GM19467 (cell line): ENCODE data around the gene PGC.
A peak's percentile ranks its signal among the peaks of the same experiment; 100 is the strongest.

Source experiments
- ATAC-seq: cut with Tn5 transposase; IDR thresholded peaks from one replicate; pipeline ENCODE4 v1.9.1; 2021; ENCODE audit warnings: mild to moderate bottlenecking, moderate library complexity; ENCODE audit not compliant: unreplicated experiment

The PGC gene

DNA sequence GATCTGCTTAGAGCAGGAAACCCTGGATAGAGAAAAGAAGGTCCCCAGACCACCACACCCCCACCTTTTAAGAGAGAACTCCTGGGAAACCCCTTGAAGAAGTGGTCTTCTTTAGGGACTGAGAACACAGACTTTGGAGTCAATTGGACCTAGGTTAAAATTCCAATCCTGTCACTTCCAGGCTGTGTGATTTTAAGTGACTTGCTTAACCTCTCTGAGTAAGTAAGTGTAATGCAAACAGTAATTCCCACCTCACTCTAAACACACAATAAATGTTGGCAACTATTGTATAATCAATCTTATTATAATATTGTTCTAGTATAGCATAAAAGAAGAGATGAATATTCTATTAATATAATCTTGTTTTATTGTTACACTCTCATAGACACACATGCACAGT is 15.0 kb downstream of the PGC start:
- ATAC-seq: no peak

DNA sequence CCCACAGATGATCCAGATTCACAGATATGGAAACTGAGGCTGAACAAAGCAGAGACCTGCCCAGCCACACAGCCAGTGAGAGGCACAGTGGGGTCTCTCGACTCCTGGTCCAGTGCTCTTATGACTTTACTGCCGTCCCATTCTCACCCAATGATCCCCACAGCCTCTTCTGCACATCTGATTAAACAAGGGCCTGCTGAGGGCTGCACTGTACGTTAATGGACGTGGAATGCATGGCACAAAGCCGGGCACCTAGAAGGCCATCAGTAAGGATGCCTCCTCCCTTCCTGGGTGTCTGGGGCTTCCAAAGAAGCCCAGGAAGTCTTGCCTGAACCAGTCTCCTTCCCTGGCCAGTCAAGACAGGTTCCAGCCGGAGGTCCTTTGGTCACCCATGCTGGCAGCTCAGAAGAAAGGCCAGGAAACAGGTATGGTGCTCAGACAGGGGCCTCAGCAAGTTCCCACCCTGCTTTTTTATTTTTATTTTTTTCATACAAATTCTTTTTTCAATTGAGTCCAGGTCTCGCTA is 15.6 kb downstream of the PGC start:
- ATAC-seq: no peak

DNA sequence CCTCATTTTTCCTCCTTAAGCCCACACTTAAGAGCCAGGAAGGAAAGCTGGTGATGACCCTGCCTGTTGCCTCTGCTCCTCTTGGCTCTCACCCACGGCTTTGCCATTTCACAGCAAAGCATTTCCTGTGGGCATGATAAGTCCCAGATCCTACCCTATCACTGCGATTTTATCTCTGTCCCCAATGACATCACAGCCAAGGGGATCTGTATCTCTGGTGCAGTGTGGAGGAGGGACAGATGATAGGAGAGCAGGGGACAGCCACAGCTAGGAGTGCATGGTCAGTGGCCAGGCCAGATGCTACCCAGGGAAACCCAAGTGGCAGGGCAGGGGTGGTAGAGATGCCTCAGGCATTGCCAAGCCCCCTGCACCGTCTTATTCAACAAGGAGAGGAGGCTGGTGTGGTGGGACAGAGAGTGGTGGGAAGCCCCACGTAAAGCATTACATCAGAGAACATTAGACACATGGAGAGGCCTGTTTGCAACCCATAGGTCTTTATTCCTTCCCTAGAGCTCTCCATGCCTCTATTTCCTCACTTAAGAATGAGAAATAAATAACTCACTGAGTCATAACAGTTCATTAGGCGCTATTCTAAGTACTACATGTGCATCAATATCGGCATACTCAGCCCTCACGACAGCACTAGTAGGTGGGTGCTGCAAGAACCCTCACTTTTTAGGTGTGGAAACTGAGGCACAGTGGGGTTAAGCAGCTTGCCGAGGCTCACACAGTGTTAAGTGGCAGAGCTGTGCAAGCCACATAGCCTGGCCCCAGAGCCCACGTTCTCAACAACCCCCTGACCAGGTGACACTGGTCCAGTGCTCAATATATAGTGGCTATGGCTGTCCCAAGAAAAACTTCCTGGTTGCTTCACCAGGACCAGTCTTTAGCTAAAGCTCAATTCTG is 16.4 kb downstream of the PGC start:
- ATAC-seq: no peak

DNA sequence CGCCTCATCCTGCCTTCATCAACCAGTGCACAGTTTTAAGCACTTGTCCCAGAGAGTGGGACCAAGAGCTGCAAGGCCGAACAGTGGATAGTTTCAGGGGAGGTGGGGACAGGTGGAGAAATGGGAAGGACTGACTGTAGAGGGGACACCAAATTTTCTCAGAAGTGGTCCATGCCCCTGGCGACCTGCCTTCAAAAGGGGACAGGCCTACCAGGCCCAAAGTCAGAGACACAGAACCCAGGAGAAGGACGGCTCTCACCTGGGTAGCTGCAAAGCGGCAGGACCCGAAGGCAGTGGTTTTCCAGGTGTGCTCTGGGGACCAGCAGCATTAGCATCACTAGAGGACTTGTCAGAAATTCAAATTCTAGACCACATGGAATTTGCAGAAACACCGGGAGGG is 17.6 kb downstream of the PGC start:
- ATAC-seq: no peak

DNA sequence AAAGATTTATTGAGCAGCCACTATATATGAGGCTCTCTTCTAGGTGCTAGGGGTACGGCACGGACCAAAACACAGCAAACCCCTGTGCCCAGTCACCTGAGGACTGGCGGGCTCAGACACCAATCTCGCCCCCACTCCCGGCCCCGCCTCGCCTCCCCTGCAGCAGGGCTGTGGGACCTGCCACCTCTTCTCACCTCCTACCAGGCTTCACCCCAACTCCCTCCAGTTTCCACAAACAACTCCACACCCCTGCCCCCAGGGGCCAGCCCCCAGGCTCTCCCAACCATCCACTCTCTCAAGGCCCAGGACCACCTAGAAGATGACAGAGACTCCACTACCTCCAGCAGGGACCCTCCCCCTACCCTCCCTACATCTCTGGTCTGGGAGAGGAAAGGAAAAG is 18.2 kb downstream of the PGC start:
- no peak for ATAC-seq

DNA sequence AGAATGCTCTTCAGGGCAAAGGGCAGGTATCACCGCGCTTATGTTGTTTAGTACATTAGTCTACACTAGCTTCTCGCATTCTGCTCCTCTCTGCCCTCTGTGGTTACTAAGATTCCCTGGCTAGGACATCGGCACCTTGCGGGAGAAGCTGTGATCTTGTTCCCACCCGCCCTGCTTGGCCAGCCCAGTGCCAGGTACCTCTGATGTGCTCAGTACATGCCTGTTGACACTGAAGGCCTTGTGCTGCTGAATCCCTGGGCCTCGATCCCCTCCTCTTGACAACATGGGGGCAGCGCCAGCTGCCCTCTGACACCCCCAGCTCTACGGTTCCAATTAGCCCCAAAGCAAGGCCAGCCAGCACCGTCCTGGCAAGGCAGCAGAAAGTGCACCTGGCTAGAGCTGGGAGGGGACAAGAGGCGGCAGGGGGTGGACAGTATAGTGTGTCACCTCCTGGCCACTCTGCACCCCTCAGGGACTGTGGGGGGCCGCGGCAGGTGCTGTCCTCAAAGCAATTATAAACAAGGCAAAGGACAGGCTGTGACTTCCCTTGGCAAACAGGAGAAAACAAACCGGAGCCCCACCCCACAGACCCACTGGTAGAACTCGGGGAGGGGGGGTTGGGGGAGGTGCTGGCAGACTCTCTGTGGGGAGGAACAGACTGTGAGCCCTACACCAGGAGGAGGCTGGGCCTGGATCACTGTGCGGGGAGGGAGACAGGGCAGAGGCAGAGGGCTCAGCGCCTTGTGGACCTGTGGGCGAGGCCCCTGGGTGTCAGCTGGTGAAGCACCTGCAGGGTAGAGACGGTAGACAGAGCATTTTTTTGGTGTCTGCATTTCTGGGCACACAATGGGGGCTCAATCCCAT is 18.9 kb downstream of the PGC start:
- no peak for ATAC-seq

DNA sequence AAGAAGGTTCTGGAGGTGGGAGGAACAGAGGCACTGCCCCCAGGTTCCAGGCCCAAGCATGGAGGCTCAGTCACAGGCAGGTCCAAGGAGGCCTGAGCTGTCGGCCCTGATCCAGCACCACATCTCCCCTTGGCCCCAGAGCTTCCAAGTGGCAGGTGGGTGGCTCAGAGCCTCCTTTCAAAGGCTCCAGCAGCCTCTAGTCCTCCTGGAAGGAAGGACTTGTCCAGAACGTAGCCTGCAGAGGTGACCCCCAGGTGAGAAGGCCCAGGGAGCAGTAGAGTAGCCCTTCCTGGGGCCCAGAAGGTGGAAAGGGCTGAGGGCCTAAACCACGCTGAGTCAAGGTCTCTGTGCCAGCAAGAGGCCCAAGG is 19.5 kb downstream of the PGC start:
- no peak for ATAC-seq

DNA sequence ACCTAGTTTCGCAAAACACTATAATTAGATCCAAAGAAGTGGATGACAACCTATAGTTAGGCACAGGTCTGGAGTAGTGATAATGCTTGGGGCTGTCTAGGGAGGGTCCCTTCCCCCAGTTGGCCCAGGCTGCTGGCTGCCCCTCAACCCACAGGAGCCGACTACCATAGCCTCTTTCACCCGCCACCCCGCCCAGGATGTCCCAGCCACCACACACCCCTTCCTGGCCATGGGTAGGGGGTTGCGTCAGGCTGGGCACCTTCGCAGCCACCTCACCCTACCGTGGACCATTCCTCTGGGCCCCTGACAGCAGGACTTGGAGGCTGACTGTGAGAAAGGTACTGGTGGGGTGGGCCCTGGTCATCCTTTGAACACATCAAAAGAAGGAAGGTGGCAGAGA is 20.3 kb downstream of the PGC start:
- ATAC-seq: no peak

DNA sequence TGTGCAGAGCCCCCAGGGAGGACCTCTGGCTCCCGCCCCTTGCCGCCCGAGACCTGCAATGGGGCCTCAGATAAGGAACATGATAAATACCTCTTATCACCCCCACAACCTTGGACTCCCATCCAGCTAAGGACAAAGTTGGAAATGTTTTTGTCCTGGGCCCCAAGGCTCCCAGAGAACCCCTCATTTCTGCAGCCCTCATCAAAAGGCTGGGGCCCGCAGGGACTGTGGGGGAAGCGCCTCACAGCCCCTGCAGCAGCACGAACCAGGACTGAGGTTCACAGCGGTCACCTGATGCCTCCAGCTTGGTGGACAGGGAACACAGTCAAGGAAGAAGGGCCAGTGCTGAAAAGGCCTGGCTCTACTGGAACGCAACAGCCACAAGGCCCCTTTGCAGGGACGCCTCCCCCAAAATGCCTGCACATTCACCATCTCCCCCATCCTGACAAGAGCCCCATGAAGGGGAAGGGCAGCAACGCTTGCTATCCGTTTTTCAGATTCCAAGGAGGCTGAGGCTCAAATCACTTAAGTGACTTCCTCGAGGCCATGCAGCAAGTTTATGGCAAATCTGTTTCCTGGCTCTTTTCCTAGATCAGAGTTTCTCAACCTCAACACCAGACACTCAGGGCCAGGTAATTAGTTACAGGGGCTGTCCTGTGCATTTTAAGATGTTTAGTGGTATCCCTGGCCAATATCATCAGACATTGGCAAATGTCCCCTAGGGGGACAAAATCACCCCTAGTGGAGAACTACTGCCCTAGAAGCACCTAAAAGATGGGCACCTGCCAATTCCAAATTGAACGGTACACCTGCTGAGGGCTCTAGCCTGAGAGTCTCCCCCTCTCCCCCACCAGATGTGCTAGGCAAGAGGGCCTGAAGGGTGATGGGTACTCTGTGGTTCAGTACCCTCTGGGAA is 22.4 kb downstream of the PGC start:
- ATAC-seq: no peak

DNA sequence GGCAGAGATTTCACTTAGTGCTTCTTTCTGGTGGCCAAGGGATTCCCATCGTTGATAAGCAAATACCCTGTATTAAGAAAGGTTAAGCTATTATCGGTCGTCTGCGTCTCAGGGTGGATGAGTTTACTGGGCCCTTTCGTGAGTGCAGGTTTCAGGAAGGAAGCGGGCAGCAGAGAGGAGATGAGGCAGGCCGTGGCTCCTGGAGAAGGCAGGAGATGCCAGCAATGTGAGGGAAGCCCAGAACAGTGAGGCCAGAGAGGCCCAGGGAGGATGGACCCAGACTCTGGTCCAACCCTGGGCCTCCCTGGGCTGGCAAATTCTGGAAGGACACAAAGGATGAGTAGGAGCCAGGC is 23.0 kb downstream of the PGC start:
- ATAC-seq: no peak

DNA sequence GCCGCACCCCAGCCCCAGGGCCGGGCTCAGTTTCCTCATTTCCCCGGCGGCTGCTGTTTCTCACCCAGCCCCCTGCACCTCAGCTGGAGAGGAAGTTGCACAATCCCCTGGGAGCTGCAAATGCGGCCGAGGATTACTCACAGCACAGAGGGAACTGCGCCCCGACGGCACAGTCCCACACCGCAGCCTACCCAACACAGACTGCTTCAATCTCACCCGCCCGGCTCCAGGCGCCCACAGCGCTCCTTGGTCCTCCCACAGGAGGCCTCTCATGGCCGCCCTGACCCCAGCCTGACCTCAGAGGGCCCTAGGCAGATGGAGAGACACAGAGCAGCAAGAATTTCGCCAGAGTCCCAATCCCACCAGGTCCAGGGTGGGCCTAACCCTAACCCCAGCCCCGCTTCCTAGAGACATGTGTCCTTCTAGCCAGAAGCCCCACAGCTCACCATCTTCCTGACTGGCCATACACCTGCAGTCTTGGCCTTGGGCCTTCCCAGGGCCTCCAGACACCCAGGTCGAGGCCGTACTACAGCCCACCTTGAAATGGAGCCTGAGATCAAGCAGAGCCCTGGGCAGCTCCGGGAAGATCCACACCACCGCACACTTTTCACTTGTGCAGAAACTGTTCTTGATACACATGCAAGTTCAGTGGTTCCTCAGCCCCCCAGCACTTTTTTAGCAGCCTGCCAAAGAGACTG is 23.5 kb downstream of the PGC start:
- ATAC-seq: peak; percentile 60

DNA sequence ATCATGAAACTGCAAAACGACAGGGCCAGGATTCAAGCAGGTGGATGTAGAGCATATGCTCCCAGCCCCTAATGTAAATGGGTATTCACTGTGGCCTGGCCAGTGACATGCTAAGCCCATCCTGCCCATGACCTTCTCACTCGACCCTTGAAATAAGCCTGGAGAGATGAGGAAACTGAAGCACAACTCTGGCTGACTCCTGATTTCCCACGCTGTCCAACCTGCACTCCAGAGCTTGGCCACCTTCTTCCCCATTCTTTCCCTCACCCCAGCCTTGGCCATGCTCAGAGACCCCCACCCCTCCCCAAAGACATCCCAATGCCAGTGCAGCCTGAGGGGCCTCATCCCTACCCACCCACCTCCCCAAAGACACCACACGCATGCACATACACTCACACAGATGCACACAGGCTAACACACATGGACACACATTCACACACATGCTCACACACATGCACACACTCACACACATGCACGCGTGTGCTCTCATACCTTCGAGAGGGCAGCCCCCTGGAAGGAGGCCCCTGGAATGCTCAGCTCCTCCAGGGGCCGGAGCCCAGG is 24.1 kb downstream of the PGC start:
- peak; percentile 12 for ATAC-seq

DNA sequence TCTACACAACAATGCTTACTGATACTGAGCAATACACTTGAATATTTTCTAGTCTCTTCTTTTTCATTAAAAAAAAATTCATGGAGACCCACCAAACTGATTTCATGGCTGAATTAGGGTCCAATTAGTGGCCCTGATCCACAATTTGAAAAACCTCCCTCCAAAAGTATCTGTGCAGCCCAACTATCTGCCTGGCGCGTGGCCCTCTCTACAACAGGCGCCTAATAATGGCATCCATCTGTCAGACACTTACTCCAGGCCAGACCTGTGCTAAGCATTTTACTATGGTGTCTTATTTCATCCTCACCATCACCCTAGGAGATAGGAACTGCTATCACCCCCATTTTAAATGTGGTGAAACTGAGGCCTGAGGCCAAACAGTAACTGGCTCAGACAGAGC is 25.8 kb downstream of the PGC start:
- no peak for ATAC-seq

DNA sequence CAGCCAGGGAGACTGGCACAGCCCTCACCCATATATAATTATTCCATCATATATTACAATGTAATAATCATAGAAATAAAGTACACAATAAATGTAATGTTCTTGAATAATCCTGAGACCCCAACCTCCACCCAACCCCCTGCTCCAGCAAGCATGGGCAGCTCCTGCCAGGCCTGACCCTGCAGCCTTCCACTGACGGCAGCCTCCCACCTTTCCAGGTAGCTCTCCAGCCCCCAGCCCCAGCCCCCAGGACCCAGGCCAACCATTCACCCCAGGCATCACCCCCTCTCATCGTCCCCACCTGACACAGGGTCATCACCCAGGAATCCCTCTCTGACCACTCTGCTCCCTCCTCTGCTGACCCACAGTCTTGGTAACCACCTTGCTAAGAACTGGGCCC is 26.4 kb downstream of the PGC start:
- ATAC-seq: no peak

DNA sequence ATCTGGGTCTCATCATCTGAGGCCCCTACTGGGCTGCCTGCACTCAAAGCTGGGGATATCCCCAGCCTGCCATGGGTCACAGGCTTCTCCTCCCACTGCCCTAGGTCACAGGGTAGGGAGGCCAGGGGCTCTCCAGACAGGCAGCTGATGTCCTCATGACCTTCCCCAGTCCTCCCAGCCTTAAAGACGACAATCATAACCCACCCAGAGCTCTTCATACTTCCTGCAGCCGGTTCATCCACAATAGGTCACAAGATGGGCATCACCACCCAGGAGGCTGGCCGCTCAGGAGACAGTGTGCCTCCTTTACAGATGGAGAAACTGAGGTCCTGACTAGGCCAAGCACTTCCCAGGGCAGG is 27.0 kb downstream of the PGC start:
- no peak for ATAC-seq

DNA sequence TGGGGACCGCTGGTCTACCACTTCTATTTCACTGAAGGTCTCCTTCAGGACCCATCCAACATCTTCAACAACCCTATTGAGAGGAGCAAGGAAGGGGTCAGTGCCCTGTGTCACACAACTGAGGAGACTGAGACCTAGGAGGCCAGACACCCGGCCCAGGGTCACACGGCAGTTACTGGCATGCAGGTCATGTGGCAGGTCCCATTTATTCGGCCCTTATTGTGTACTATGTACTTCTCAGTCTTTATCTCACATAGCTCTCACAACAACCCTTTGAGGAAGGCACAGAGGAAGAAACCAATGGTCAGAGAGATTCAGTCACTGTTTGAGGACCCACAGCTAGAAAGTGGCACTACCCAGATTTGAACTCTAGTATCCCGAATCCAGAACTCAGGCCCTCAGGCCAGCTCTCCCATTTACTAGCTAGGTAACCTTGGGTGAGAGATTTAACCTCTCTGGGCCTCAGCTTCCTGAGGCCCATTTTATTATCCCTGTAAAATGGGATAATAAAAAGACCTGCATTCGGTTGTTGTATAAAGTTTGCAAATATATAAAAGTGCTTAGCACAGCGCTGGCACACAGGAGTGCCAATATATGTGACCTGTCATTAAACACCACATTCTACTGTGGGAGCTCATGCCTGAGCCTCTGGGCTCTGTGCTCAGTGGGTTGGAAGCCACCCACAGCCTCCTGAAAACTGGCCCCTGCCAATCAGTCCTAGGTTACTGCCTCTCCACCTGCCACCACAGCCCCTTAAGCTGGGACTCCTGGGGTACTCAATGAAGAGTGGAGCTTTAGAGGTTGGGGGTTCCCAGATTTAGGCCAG is 27.5 kb downstream of the PGC start:
- ATAC-seq: no peak

DNA sequence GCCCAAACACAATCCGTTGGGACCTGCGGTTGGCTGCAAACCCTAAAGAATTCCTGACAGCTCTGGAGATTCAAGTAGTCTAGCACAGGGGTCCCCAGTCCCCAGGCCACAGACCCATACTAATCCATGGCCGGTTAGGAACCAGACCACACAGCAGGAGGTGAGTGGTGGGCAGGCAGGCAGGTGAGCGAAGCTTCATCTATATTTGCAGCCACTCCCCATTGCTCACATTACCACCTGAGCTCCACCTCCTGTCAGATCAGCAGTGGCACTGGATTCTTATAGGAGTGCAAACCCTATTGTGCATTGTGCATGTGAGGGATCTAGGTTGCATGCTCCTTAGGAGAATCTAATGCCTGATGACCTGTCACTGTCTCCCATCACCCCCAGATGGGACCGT is 28.4 kb downstream of the PGC start:
- ATAC-seq: no peak

DNA sequence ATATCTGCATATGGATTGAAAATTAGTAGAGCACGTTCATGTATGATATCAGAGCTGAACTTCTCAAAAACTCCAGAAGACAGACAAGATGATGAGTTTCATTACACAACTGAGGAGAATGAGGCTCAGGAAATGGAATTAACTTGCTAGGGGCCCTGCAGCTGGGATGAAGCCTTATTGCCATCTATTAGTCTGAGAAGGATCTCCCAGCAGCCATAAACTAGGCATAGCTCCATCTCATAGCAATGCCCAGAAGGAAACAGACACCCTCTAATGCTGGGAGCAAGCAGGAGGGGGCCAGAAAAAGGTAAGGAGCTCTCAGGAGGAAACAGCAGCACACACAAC is 29.8 kb downstream of the PGC start:
- ATAC-seq: no peak
